Measurements from ENCODE around the gene SDC4.

Gene SDC4, protein sequence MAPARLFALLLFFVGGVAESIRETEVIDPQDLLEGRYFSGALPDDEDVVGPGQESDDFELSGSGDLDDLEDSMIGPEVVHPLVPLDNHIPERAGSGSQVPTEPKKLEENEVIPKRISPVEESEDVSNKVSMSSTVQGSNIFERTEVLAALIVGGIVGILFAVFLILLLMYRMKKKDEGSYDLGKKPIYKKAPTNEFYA

DNA sequence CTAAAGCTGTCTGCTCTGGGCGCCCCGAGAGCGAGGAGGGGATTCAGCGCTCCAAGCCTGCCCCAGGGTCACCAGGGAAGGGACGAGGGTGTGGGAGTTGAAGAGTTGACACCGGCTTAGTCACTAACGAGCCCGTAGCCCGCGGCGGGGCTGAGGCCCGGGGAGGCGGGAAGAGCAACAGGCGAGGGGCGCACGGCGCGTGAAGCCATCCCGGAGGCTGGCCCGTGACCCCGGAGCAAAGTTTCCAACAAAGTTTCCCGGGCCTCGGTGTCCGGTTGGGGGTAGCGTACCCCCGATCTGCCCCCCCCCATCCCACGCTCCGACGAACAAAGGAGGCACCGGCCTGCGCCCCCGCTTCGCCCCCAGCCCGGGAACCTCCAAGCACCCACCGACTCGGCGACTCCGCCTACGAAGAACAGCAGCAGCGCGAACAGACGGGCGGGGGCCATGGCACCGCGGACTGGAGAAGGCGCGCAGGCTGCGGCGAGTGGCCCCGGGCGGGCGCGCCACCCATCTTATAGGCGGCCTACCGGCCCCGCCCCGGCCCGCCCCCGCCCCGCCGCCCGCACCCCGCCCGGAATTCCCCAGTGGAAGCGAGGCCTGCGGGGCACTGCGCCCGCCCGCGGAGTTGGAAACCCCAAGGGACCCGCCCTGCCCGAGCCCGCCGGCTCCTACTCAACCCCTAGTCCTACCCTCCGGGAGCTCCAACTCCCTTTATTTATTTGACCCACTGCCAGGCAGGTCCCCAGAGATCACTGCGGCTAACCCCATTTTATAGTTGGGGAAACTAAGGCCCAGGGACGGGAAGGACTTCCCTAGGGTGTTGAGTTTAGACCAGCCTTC is at the start of gene SDC4:
TSS of gene SDC4 (minus strand) at position 489 of the 843 bp plus-strand sequence. CDS start at position 449, 40 bp downstream.
- no peak for DNase-seq (ENCODE audit: low read depth in 2 of 2)

DNA sequence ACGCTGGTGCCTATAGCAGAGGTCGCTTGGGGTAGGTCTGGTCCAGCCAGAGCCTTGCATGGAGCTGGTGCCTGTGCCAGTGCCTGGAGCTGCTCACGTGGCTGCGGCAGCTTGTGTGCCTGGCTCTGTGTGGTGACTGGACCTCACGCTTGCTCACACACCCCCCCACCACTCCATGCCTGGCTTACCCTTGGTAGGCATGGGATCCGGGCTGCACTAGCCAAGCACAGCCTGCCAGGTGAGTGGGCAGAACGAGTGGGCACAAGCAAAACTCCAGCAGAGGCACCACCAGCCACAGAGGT is 46.8 kb upstream of the SDC4 start:
- DNase-seq (ENCODE audit: low read depth in 2 of 2), result no peak

DNA sequence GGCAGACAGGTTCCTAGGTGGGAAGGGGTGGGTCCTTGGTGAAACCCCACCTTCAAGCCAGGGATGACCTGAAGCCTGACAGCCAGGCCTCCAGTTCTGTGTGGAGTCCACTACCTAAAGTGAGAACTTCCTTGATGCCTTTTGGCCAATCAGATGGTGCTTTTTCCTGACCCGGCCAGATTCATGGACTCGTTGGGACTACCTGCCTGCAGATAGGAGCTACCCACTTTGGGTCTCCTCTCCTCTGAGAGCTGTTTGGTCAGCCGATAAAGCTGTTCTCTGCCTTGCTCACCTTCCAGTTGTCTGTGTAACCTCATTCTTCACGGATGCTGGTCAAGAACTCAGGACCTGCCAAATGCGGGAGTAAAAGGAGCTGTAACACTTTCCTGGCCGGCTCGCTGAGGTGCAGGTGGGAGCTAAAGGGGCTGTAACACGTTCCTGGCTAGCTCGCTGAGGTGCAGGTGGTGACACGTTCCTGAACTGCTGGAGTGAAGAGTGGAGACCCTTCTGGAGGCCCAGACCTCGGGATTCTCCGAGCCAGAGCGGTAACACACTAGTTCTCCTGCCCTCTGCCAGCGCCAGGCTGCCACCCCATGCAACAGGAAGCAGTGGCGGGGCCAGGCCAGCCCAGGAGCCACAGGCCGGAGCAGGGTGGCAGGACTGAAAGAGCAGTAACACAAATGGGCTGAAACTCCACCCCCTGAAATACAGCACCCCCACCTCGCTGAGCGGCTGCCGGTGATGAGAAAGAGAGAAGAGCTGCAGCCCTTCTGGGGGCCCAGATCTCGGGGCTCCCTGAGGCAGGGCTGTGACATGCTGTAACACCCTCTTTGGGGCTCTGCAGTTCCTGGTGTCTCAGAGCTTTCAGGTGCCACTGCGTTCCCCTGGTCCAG is 46.2 kb upstream of the SDC4 start:
- DNase-seq (ENCODE audit: low read depth in 2 of 2), result no peak

DNA sequence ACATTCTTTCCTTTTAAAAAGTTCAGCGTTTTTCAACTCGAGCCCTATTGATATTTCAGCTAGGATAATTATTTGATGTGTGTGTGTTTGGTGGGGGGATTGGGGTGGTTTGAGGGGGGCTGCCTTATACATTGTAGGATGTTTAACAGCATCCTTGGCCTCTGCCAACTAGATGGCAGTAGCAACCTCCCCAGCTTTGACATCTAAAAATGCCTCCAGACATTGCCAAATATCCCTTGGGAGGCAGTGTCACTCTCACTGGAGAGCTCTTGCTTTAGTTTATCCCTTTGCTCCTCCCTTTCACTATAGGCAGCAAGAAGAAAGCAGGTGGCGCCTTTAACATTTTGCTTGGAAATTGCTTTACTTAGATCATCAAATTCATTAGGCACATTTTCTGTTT is 44.5 kb upstream of the SDC4 start:
- no peak for DNase-seq (ENCODE audit: low read depth in 2 of 2)

DNA sequence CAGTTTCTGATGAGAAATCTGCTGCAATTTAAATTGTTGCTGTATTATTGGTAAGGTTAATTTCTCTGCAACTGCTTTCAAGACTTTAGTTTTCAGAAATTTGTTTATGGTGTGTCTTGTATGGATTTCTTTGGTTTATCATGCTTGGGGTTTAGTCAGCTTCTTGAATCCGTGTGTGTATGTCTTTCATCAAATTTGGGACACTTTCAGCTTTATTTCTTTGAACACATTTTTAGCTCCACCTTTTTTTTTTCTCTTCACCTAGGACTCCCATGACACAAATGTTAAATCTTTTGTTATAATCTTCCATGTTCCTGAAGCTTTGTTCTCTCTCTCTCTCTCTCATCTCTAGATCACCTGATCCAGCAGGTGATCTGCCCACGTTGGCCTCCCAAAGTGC is 43.3 kb upstream of the SDC4 start:
- no peak for DNase-seq (ENCODE audit: low read depth in 2 of 2)

DNA sequence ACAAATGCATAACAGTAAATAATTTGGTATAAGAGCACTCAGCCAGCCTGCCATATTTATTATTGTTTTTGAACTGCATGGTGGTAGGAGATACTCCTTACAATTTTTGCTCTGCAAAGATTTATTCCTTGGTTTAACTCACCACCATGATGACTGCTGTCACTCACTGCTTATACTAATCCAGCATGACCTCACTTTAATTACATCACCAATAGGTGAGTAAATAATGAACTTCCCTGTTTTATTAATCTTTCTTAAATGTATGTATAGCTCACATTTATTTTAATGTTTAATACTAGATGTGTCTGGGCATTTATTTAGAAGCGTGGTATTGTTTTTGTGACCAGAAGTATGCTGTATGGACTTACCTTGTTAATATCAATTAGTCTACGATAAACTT is 42.7 kb upstream of the SDC4 start:
- no peak for DNase-seq (ENCODE audit: low read depth in 2 of 2)

DNA sequence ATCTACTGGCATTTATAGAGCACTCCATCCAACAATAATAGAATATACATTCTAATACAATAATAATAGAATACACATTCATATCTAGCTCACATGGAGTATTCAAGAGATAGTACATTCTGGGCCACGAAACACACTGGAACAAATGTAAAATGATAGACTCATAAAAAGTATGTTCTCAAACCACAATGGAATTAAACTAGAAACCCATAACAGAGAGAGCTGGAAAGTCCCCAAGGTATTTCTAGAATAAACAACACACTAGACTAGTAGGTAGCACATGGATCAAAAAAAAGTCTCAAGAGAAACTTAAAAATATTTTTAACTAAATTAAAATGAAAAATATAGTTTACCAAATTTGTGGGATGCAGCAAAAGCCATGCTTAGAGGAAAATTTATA is 39.0 kb upstream of the SDC4 start:
- DNase-seq (ENCODE audit: low read depth in 2 of 2), result no peak

DNA sequence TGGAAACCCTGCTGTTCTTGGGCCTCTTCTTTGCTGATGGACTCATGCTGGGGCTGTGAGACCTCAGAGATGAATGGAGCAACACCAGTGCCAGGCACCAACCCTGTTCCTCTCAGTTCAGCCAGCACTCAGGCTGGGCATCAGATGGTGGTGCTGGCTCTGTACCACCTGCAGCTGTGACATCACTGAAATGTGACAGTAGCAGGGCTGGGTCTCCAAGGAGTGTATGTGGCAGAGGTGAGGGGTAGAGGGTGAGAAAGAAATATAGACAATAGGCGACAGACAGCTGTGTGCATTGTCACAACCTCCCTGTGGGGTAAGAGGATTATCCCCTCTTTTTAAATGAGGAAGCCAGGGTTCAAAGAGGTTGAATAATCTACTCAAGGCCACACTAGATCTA is 30.0 kb upstream of the SDC4 start, which contains the start of gene TP53TG5:
TSS of gene TP53TG5 (minus strand) at position 135 of the 400 bp plus-strand sequence. CDS start at position 46, 89 bp downstream.
- DNase-seq (ENCODE audit: low read depth in 2 of 2), result no peak

DNA sequence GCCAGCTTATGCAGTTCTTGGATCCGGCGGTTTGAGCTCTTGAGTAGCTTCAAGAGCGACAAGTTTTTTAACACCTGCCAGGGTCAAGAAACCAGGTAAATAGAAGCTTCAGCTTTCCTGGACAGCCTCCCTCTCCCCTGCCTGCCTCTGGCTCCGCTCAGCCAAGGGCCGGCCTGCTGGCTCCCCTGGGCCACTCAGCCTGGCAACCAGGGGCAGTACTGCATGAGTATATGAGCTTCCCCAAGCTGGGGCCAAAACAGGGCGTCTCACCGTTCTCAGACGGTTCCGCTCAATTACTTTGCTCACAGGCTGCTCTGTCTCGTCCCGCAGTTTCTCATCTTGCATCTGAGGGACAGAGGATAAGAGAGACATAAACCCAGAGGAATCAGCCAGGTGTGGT is 29.0 kb upstream of the SDC4 start:
- DNase-seq (ENCODE audit: low read depth in 2 of 2), result no peak

DNA sequence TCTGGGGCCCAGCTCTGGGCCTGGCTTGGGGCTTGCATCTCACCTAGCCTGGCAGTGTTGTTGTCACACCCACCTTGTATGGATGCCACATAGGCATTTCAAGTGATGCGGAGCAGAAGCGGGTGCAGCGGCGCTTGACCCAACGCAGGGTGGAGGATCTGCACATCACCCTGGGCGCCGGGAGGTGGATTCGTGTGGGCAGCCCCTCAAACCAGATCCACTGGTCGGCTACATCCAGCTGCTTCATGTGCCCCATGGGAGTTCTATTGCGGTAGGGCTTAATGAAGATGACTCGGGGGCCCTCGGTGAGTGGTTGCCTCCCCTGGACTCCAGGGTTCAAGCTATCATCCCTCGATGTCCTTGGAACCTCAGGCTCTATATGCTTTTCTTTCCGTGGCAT is 26.7 kb upstream of the SDC4 start:
- no peak for DNase-seq (ENCODE audit: low read depth in 2 of 2)

DNA sequence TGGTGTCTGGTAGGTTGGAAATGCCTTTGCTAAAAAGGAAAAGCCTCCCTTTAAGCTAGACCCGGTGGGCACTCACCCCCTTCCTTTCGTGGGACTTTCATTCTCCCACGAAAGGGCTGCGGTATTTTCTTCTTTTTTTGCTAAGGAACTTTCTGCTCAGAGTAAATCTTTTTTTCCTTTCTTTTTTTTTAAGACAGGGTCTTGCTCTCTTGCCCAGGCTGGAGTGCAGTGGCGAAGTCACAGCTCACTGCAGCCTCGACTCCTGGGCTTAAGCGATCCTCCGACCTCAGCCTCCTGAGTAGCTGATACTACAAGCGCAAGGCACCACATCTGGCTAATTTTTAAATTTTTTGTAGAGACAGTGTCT is 25.9 kb upstream of the SDC4 start:
- DNase-seq (ENCODE audit: low read depth in 2 of 2), result no peak

DNA sequence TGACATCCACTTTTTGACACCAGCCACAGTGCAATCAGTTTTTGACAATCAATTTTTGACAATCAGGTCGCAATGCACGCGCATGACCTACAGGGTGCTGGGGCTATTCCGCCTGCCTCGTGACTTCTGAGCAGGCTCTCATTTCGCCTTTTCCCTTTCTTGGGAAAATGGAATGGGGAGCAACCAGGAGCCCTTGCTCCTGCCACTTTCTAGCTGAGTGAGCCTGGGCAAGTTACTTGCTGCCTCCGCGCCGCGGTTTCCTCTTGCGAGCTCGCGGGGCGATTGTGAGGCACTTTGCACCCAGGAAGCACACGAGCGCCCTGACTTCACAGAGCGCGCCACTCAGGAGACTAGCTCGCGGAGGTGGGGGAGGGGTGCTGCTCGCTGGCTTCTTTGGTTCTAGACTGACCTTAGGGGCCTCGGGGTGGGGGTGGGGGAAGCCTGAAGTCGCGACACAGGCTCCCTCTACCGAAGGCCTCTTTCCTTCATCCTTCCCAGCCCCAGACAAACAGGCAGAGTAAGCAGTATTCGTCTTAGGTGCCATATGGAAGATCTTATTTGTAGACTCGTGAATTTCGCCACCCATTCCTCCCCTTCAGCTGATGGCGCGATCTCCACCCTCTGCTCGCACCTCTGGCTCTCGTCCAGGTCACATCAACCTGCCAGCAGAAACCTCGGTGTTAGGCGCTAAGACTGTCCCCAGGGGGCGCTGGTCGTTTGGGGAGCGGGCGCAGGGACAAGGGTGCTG is 25.3 kb upstream of the SDC4 start:
- peak; percentile 33 to 36 for DNase-seq (ENCODE audit: low read depth in 2 of 2)

DNA sequence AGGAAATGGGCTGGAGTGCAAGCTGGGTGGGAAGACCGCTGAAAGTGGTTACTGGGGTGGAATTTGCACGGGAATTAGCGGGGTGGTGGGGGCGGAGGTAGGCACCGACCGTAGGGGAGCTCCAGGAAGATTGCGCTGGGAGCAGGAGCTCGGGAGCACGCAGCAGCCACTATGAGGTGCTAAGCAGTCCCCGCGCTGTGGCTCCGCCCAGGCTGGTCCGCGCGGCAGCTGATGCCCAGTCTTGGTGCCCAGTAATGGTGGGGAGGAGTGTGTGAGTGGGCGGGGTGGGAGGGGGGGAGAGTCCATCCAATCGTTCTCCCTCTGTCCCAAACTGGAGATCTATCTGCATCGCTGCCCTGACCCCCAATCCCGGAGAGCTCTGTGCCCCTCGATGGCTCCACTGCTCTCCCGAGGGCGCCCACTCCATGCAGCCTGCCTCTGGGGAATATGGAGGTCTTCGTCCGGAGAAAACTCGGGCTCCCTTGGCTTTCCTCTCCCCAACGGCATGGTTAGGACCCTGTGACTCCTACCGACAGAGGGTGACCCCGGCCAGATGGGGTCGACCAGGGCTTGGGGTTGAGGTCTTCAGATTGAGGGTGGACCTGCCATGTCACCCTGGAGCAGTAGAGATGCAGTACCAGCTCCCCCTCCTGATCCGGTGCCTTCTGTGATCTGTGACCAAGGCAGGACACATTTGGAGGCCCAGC is 24.6 kb upstream of the SDC4 start:
- DNase-seq (ENCODE audit: low read depth in 2 of 2), result no peak

DNA sequence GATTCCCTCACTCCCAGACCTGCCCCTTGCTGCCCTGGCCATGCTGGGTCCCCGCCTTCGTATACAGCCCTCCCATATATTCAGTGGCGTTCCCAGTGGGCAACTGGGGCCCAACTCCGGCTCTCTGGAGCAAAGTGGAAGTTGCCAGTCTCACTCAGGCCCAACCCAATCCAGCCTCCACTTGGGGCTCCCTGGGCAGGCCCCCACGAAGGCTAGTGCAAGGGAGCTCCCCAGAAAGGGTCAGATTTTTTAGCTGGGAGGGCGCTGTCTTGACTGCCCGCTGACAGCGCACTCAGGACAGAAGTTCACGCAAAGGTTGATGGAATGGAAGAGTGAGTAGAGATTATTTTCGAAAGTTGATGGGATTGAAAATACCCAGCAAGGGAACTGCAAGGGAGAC is 24.0 kb upstream of the SDC4 start:
- no peak for DNase-seq (ENCODE audit: low read depth in 2 of 2)

DNA sequence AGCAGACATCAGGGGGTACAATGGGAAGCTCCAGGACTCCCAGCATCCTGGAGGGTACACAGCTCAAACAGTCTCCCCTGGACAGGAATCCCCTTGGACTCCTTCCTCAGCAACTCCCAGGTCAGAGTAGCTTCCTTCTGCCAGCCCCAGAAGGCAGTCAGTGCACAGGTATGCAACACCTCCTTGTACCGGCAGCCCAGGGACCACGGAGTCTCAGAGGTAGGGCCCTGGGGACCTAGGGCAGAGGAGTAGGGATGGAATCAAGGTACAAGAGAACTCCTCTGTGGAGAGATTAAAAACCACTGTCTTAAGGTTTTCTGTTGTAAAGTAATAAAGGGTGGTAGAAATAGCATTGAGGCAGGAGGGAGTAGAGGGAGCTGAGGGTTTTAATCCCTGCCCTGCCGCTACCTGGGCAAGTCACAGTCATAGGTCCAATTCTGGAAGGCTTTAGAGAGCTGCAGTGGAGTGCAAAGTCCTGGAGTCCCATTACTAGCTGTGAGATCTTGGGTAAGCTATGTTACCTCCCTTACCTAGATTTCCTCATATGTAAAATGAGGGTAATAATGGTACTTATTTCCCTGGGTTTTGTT is 22.4 kb upstream of the SDC4 start:
- DNase-seq (ENCODE audit: low read depth in 2 of 2), result no peak

DNA sequence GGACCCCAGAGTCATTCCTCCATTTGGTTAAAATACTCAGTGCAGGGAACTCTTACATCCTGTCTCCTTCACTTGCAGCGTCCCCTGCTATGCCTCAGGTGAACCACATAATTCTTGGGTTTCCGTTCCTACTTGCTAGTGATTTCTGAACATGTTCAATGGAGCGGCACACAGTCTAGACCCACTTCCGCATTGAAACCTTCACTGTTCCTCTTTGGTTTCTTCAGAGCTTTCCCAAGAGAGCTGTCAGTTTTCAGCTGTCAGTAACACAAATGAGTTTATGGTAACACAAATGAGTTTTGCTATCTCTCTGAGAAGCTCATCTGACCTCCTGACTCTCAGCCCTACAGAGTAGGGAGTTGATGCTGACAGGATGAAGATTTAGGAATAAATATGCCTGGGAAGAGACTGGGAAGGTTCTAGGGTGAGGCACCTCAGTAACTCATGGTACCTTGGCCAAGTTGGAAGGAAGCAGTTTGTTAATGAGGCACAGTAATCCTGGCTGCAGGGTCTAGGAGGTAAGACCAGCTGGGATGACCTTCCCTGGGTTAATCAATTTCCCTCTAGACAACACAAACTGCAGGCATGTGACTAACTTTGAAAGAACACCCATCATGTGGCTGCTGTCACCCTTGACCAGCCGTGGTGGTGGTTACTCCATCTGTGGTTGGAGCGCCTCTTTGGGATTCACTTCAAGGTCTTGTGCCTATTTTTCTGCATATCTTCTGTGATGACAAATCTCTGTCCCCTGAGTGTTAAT is 20.2 kb upstream of the SDC4 start:
- no peak for DNase-seq (ENCODE audit: low read depth in 2 of 2)

DNA sequence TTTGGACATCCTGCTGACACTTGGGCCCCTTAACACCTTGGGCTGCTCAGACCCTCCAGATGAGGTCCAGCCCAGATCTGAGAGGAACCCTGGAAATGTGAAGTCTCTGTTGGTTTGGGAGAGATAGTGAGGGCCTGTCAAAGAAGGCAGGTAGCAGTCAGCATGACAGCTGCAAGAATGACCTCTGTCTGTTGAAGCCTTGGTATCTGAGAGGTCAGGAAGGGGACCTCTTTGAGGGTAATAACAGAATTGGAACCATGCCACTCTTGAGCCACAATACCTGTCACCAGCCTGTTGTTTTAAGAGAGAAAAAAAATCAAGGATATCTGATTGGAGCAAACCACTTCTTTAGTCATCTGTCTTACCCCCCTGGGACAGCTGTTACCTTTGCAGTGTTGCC is 18.9 kb upstream of the SDC4 start:
- DNase-seq (ENCODE audit: low read depth in 2 of 2), result no peak

DNA sequence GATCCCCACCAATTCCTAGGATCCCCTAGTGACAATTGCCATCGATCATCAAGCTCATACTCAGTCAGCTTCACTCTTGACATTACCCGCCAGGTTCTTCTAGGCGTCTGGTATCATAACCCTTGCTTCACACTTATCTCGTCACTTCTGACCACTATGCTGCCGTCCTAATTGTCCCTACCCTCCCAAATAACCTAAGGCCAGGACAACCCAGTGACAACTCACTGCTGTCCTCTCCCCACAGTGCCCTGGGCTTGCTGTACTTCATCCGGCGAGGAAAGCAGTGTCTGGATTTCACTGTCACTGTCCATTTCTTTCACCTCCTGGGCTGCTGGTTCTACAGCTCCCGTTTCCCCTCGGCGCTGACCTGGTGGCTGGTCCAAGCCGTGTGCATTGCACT is 18.4 kb upstream of the SDC4 start:
- no peak for DNase-seq (ENCODE audit: low read depth in 2 of 2)

DNA sequence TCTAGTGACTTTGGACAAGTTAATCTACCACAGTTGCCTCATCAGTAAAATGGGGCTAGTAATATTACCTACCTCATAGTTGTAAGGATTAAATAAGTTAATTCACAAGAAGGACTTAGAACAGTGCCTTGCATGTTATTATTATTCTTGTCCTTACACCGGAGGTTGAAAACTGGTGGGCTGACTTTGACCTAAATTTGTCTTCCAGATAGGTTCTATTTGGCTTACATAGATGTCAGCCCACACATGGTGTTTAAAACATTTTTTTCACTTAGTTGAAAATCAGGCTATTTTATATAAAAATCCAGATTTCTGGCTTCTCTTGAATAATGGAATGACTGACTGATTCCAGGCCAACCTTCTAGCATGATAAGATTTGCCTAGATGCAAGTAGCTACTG is 18.0 kb upstream of the SDC4 start:
- no peak for DNase-seq (ENCODE audit: low read depth in 2 of 2)

DNA sequence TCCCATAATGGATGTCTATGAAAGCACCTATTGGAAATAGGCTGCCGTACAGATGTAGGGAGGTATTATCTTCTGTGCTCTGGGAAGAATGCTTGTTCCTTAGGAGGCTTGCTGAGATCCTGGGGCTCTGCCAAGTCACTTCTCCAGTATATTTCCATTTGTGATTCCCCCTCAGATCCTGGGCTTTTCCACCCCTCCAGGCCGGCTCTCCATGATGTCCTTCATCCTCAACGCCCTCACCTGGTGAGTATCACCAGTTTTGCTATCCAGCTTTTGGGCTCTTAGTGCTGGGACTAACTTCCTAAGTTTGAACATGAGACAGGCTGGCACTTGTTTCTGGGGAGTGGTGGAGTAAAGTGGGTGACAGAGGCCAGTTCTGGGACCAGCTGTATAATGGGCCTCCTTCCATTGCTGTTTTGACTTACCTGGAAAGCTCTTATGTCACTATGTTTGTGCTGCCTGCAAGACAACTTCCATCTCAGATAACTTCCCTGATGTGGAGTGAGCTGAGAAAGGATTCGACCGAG is 17.3 kb upstream of the SDC4 start:
- DNase-seq (ENCODE audit: low read depth in 2 of 2), result no peak

Data from fibroblast of skin of left biceps (primary cell).